GM23248 (cell line): Measurements from ENCODE around the gene OIP5. TPM values are rescaled to one million over a fixed set of nuclear protein-coding genes. Genes with fewer than 3 reads are reported as not detected.

Experiments used
- DNase-seq: peaks from one replicate; pipeline ENCODE4 v3.0.0-alpha.2; 2015
- H2AFZ ChIP-seq: fragments of 200-600 bp; sonication (generic); 2 replicates; pipeline ENCODE4 v1.6.1; 2016; ENCODE audit warnings: antibody characterized with exemption
- H3F3A ChIP-seq: fragments of 200-600 bp; sonication (generic); 2 replicates; pipeline ENCODE4 v1.6.1; 2016; ENCODE audit warnings: mild to moderate bottlenecking, antibody characterized with exemption, mixed run types; ENCODE audit not compliant: insufficient read depth
- H3K27ac ChIP-seq: fragments of 200-600 bp; sonication (generic); 2 replicates; pipeline ENCODE4 v1.5.1; 2016; ENCODE audit warnings: mild to moderate bottlenecking
- H3K27me3 ChIP-seq: fragments of 200-600 bp; sonication (generic); replicated peaks from 2 replicates; pipeline ENCODE4 v1.6.1; 2016; ENCODE audit warnings: mild to moderate bottlenecking; ENCODE audit not compliant: insufficient read depth
- H3K36me3 ChIP-seq: fragments of 200-600 bp; sonication (generic); 2 replicates; pipeline ENCODE4 v1.6.1; 2016; ENCODE audit warnings: low read depth, mild to moderate bottlenecking
- H3K4me1 ChIP-seq: fragments of 200-600 bp; sonication (generic); 2 replicates; pipeline ENCODE4 v1.6.1; 2016; ENCODE audit warnings: mild to moderate bottlenecking; ENCODE audit not compliant: insufficient read depth
- H3K4me2 ChIP-seq: fragments of 200-600 bp; sonication (generic); one replicate; pipeline ENCODE4 v1.6.1; 2016; ENCODE audit warnings: mild to moderate bottlenecking; ENCODE audit not compliant: unreplicated experiment
- H3K4me3 ChIP-seq: fragments of 200-600 bp; sonication (generic); 2 replicates; pipeline ENCODE4 v1.5.1; 2016; ENCODE audit warnings: mild to moderate bottlenecking
- H3K79me2 ChIP-seq: fragments of 200-600 bp; sonication (generic); 2 replicates; pipeline ENCODE4 v1.6.1; 2016; ENCODE audit warnings: mild to moderate bottlenecking; ENCODE audit not compliant: insufficient read depth
- H3K9ac ChIP-seq: fragments of 200-600 bp; sonication (generic); 2 replicates; pipeline ENCODE4 v1.6.1; 2016; ENCODE audit warnings: mild to moderate bottlenecking
- H3K9me2 ChIP-seq: fragments of 200-600 bp; sonication (generic); 2 replicates; pipeline ENCODE4 v1.6.1; 2016; ENCODE audit warnings: mixed run types, mild to moderate bottlenecking, moderate library complexity; ENCODE audit not compliant: insufficient read depth
- H3K9me3 ChIP-seq: fragments of 200-600 bp; sonication (generic); one replicate; pipeline ENCODE4 v1.6.1; 2017; ENCODE audit warnings: low read depth
- H4K20me1 ChIP-seq: fragments of 200-600 bp; sonication (generic); 2 replicates; pipeline ENCODE4 v1.6.0; 2016; ENCODE audit not compliant: insufficient read depth
- EZH2 ChIP-seq: fragments of 200-600 bp; sonication (generic); IDR thresholded peaks from 2 replicates; pipeline ENCODE4 v1.6.1; 2018; ENCODE audit warnings: antibody characterized with exemption, mild to moderate bottlenecking; ENCODE audit not compliant: insufficient read depth, poor library complexity, severe bottlenecking
- EZH2phosphoT487 ChIP-seq: fragments of 200-600 bp; sonication (generic); IDR thresholded peaks from 2 replicates; pipeline ENCODE4 v1.6.1; 2018; ENCODE audit warnings: antibody characterized with exemption, moderate library complexity, mild to moderate bottlenecking, low read depth; ENCODE audit not compliant: insufficient read depth
- whole genome bisulfite sequencing, 2 experiments: methylation state at CpG; one replicate each; pipeline ENCODE4 v1.1.6; 2015 to 2017; ENCODE audit warnings: low lambda C conversion rate in 2 of 2, low coverage in 1 of 2; ENCODE audit errors: missing lambda C conversion rate in 2 of 2; 5-methylcytosine and 5-hydroxymethylcytosine counted together
- in situ Hi-C: fragments of 300-500 bp; cut with MboI; formaldehyde crosslinking; loops from 2 replicates; pipeline ENCODE4 v1.15.0; 2020
- polyA plus RNA-seq: library from polyadenylated mRNA; unstranded; fragments of >200 nt; fragmentation: Nextera tagmentation; extraction: Ambion mirVana; gene quantifications from 2 replicates; pipeline ENCODE4 v1.2.1, GENCODE V29; 2016
- total RNA-seq: library from RNA; depleted of rRNA; stranded (reverse); fragments of >200 nt; shearing (Covaris generic); gene quantifications from 2 replicates; pipeline ENCODE4 v1.2.3, GENCODE V29; 2014

Gene OIP5
- total and polyA plus RNA-seq, 2 experiments from 2014 or later = 7.3 to 7.8 TPM

GRCh38 chr15:41281236-41281635, 51.2 kb downstream of the OIP5 start:
- Histone ChIP-seq H3K9me3 (no peaks in the 10 kb centered on the region), H3K27ac (peak overlapping the region; percentile 66), H3F3A (peaks cover 21% of the 10 kb centered on the region), H3K9ac (peak overlapping the region; percentile 25; the same call in 1 of the 2 replicates), H3K4me1 (peaks cover 13% of the 10 kb centered on the region), H3K4me2 (peak overlapping the region; percentile 39), H3K79me2 (peaks cover 24% of the 10 kb centered on the region), H3K9me2 (no peaks in the 10 kb centered on the region), H3K27me3 (no peaks in the 10 kb centered on the region), H4K20me1 (no peaks in the 10 kb centered on the region), H3K36me3 (peaks cover 13% of the 10 kb centered on the region), H2AFZ (no peak overlapping the region), H3K4me3 (no peak overlapping the region)
- 7 to 8% methylated on average over 1 of the region's 1 CpG for WGBS, 2 experiments
- in situ Hi-C loops = no loop called here
- DNase-seq = peak; percentile 94
- TF ChIP-seq EZH2 = no peak
- TF ChIP-seq EZH2phosphoT487 = no peak

- Histone ChIP-seq H3K9me2 (no peaks in the 10 kb centered on the region), H3K27me3 (no peaks in the 10 kb centered on the region), H3K79me2 (peaks cover 9% of the 10 kb centered on the region), H4K20me1 (no peaks in the 10 kb centered on the region), H3K27ac (no peak overlapping the region), H2AFZ (no peak overlapping the region), H3F3A (peaks cover 16% of the 10 kb centered on the region), H3K9ac (no peak overlapping the region), H3K36me3 (peaks cover 5% of the 10 kb centered on the region; the same call in 1 of the 2 replicates), H3K9me3 (no peaks in the 10 kb centered on the region), H3K4me1 (peaks cover 13% of the 10 kb centered on the region), H3K4me2 (no peak overlapping the region), H3K4me3 (no peak overlapping the region)
- DNase-seq = no peak
- TF ChIP-seq EZH2 (no peak), EZH2phosphoT487 (no peak)
- 25 to 28% methylated on average over 1 of the region's 1 CpG for WGBS, 2 experiments
- in situ Hi-C loops = no loop called here
Observed at GRCh38 chr15:41279535-41280283, 52.7 kb downstream of the OIP5 start.

DNA sequence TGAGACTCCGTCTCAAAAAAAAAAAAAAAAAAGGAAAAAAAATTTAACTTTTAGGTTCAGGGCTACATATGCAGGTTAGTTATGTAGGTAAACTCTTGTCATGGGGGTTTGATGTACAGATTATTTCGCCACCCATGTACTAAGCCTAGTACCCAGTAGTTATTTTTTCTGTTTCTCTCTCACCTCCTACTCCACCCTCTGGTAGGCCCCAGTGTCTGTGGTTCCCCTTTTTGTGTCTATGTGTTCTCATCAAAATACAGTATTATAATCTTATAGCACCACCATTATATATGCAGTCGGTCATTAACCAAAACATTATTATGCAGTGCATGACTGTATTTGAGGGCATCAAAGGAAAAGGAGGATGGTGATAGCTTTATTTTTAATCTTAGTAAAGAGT, 54.1 kb downstream of the OIP5 start:
- TF ChIP-seq EZH2phosphoT487 (no peak), EZH2 (no peak)
- Histone ChIP-seq H3K36me3 (peaks cover 5% of the 10 kb centered on the region; the same call in 1 of the 2 replicates), H3K9me2 (no peaks in the 10 kb centered on the region), H3K79me2 (no peaks in the 10 kb centered on the region), H3K9me3 (no peaks in the 10 kb centered on the region), H4K20me1 (no peaks in the 10 kb centered on the region), H3K4me1 (peaks cover 13% of the 10 kb centered on the region), H3K4me2 (no peak overlapping the region), H3F3A (peaks cover 16% of the 10 kb centered on the region), H3K27ac (no peak overlapping the region), H3K9ac (no peak overlapping the region), H3K4me3 (no peak overlapping the region), H2AFZ (no peak overlapping the region), H3K27me3 (no peaks in the 10 kb centered on the region)
- no peak for DNase-seq
- 95 to 100% methylated on average over 3 of the region's 3 CpGs for WGBS, 2 experiments
- in situ Hi-C loops = no loop called here

- no peaks in the 10 kb centered on the region for H3K27me3 ChIP-seq
- TF ChIP-seq EZH2 = no peak
- no peak for TF ChIP-seq EZH2phosphoT487
- H3F3A ChIP-seq = peaks cover 12% of the 10 kb centered on the region
- no peak overlapping the region for H3K4me3 ChIP-seq
- no peaks in the 10 kb centered on the region for H4K20me1 ChIP-seq
- no peak overlapping the region for H3K4me2 ChIP-seq
- H3K9me2 ChIP-seq = no peaks in the 10 kb centered on the region
- DNase-seq = peak; percentile 22
- in situ Hi-C loops = no loop called here
- H3K9me3 ChIP-seq = no peaks in the 10 kb centered on the region
- H2AFZ ChIP-seq = no peak overlapping the region
- H3K4me1 ChIP-seq = peaks cover 10% of the 10 kb centered on the region
- H3K27ac ChIP-seq = no peak overlapping the region
- H3K79me2 ChIP-seq = no peaks in the 10 kb centered on the region
- peaks cover 5% of the 10 kb centered on the region; the same call in 1 of the 2 replicates for H3K36me3 ChIP-seq
- H3K9ac ChIP-seq = no peak overlapping the region
Observed at GRCh38 chr15:41276831-41277230, 55.6 kb downstream of the OIP5 start.

- H3K36me3 ChIP-seq = no peaks in the 10 kb centered on the region; the same call in 1 of the 2 replicates
- H3K9me2 ChIP-seq = no peaks in the 10 kb centered on the region
- no peaks in the 10 kb centered on the region for H3K4me1 ChIP-seq
- no peaks in the 10 kb centered on the region for H3K27me3 ChIP-seq
- no peak overlapping the region for H3K27ac ChIP-seq
- H3F3A ChIP-seq = no peaks in the 10 kb centered on the region
- TF ChIP-seq EZH2 = no peak
- no peak for TF ChIP-seq EZH2phosphoT487
- no peak overlapping the region for H3K9ac ChIP-seq
- H3K9me3 ChIP-seq = no peaks in the 10 kb centered on the region
- no peaks in the 10 kb centered on the region for H3K79me2 ChIP-seq
- 77 to 80% methylated on average over 2 of the region's 2 CpGs for WGBS, 2 experiments
- no peaks in the 10 kb centered on the region for H4K20me1 ChIP-seq
- no peak overlapping the region for H3K4me2 ChIP-seq
- H3K4me3 ChIP-seq = no peak overlapping the region
- in situ Hi-C loops = no loop called here
- H2AFZ ChIP-seq = no peak overlapping the region
- no peak for DNase-seq
Observed at GRCh38 chr15:41269887-41270286, 62.5 kb downstream of the OIP5 start.
